IMR-90 (cell line): ENCODE data around the gene RBM8A. TPM values are rescaled to one million over a fixed set of nuclear protein-coding genes. Genes with fewer than 3 reads are reported as not detected.

Experiments
- ATAC-seq: fragments of 200-7000 bp; cut with Tn5 transposase; 2 replicates; pipeline ENCODE4 v1.9.1; 2020; ENCODE audit warnings: low read depth, mild to moderate bottlenecking, moderate library complexity
- BruUV-seq: library from RNA; stranded (reverse); fragments of 400-500 nt; replicated peaks from 2 replicates; lab custom pipeline; 2021; lab: Mats Ljungman, UMichigan
- CTCF ChIA-PET: fragments of 300-600 bp; formaldehyde crosslinking; extraction: SDS; loops from one replicate; lab custom pipeline; 2021; ENCODE audit warnings: antibody characterized with exemption; lab: Yijun Ruan, JAX
- POLR2A ChIA-PET: fragments of 300-600 bp; sonication (Branson Sonifier 250); formaldehyde crosslinking; loops from one replicate; lab custom pipeline; 2022; ENCODE audit warnings: antibody characterized with exemption; ENCODE audit not compliant: unreplicated experiment; lab: Charles Lee
- DNase-seq: peaks from one replicate; pipeline ENCODE4 v3.0.0; 2013
- H2AFZ ChIP-seq: replicated peaks from 2 replicates; pipeline ENCODE3; 2013; ENCODE audit warnings: low read length, mild to moderate bottlenecking; ENCODE audit not compliant: poor library complexity
- H2AK5ac ChIP-seq: 2 replicates; pipeline ENCODE4 v1.6.1; 2013; ENCODE audit warnings: low read depth, low read length, inconsistent platforms
- H2AK9ac ChIP-seq: replicated peaks from 2 replicates; pipeline ENCODE3; 2013; ENCODE audit warnings: mild to moderate bottlenecking, low read depth, low read length, moderate library complexity; ENCODE audit not compliant: poor library complexity
- H2BK120ac ChIP-seq: 2 replicates; pipeline ENCODE4 v1.6.1; 2013; ENCODE audit warnings: low read depth, low read length, inconsistent platforms
- H2BK15ac ChIP-seq: 3 replicates; pipeline ENCODE4 v1.6.1; 2013; ENCODE audit warnings: low read depth, low read length, inconsistent platforms
- H2BK20ac ChIP-seq: 2 replicates; pipeline ENCODE4 v1.6.1; 2013; ENCODE audit warnings: low read depth, mild to moderate bottlenecking, inconsistent platforms, low read length, moderate library complexity
- H2BK5ac ChIP-seq: 2 replicates; pipeline ENCODE4 v1.6.1; 2013; ENCODE audit warnings: mild to moderate bottlenecking, low read depth, low read length, inconsistent platforms; ENCODE audit not compliant: poor library complexity, severe bottlenecking
- H3K14ac ChIP-seq: replicated peaks from 2 replicates; pipeline ENCODE4 v1.6.1; 2013; ENCODE audit warnings: low read depth, low read length, inconsistent platforms
- H3K18ac ChIP-seq: 2 replicates; pipeline ENCODE4 v1.6.1; 2013; ENCODE audit warnings: low read depth, low read length, control low read depth
- H3K23ac ChIP-seq: 2 replicates; pipeline ENCODE4 v1.6.1; 2013; ENCODE audit warnings: low read depth, low read length, inconsistent platforms
- H3K27ac ChIP-seq: 2 replicates; pipeline ENCODE4 v1.5.1; 2013; ENCODE audit warnings: mild to moderate bottlenecking, control low read depth, low read length; ENCODE audit not compliant: insufficient read depth
- H3K27me3 ChIP-seq: 2 replicates; pipeline ENCODE4 v1.6.1; 2013; ENCODE audit warnings: low read length; ENCODE audit not compliant: control insufficient read depth, insufficient read depth
- H3K36me3 ChIP-seq: 2 replicates; pipeline ENCODE4 v1.6.1; 2013; ENCODE audit warnings: low read length, mixed read lengths; ENCODE audit not compliant: control insufficient read depth, insufficient read depth
- H3K4ac ChIP-seq: 2 replicates; pipeline ENCODE4 v1.6.1; 2013; ENCODE audit warnings: low read depth, low read length, inconsistent platforms
- H3K4me1 ChIP-seq: 2 replicates; pipeline ENCODE4 v1.6.1; 2013; ENCODE audit warnings: low read length, mixed read lengths; ENCODE audit not compliant: control insufficient read depth, insufficient read depth
- H3K4me2 ChIP-seq: 2 replicates; pipeline ENCODE4 v1.6.1; 2013; ENCODE audit warnings: low read depth, mild to moderate bottlenecking, control low read depth, low read length, moderate library complexity
- H3K4me3 ChIP-seq: 2 replicates; pipeline ENCODE4 v1.5.1; 2013; ENCODE audit warnings: low read depth, mild to moderate bottlenecking, control low read depth, low read length, moderate library complexity; ENCODE audit not compliant: insufficient read depth
- H3K56ac ChIP-seq: 2 replicates; pipeline ENCODE4 v1.6.1; 2013; ENCODE audit warnings: low read length, inconsistent platforms; ENCODE audit not compliant: insufficient read depth; ENCODE audit errors: extremely low read depth
- H3K79me1 ChIP-seq, 2 experiments: 2 replicates each; pipeline ENCODE4 v1.6.1; 2013; ENCODE audit warnings: low read length in 2 of 2, inconsistent platforms in 1 of 2, low read depth in 1 of 2
- H3K9ac ChIP-seq: 2 replicates; pipeline ENCODE4 v1.6.1; 2013; ENCODE audit warnings: low read depth, low read length, control low read depth
- H3K9me1 ChIP-seq: 2 replicates; pipeline ENCODE4 v1.6.1; 2013; ENCODE audit warnings: low read length, inconsistent platforms; ENCODE audit not compliant: insufficient read depth
- H3K9me3 ChIP-seq: 2 replicates; pipeline ENCODE4 v1.6.1; 2013; ENCODE audit warnings: low read length; ENCODE audit not compliant: control insufficient read depth, insufficient read depth
- H4K20me1 ChIP-seq: 2 replicates; pipeline ENCODE4 v1.6.1; 2013; ENCODE audit warnings: low read length, inconsistent platforms; ENCODE audit not compliant: insufficient read depth
- H4K5ac ChIP-seq: 2 replicates; pipeline ENCODE4 v1.6.1; 2013; ENCODE audit warnings: mild to moderate bottlenecking, low read depth, low read length, control low read depth
- H4K8ac ChIP-seq, 2 experiments: 2 replicates each; pipeline ENCODE4 v1.6.1; 2013; ENCODE audit warnings: low read depth in 2 of 2, low read length in 2 of 2, control low read depth in 1 of 2, inconsistent platforms in 1 of 2
- H4K91ac ChIP-seq: 2 replicates; pipeline ENCODE4 v1.6.1; 2013; ENCODE audit warnings: low read depth, low read length, inconsistent platforms; ENCODE audit not compliant: insufficient read depth
- BHLHE40 ChIP-seq: fragments of 150-350 bp; IDR thresholded peaks from 2 replicates; pipeline ENCODE4 v1.6.1; 2016; ENCODE audit warnings: mild to moderate bottlenecking, low read depth, low read length
- CEBPB ChIP-seq: IDR thresholded peaks from 2 replicates; pipeline ENCODE4 v1.6.1; 2012; ENCODE audit warnings: low read depth, low read length, improper control_type of control experiment
- CHD1 ChIP-seq: IDR thresholded peaks from 2 replicates; pipeline ENCODE4 v1.6.1; 2012; ENCODE audit warnings: low read depth, low read length, improper control_type of control experiment
- FOS ChIP-seq: fragments of 150-350 bp; IDR thresholded peaks from 2 replicates; pipeline ENCODE4 v1.6.1; 2016; ENCODE audit warnings: low read depth, low read length
- MAFK ChIP-seq: IDR thresholded peaks from 2 replicates; pipeline ENCODE4 v1.6.1; 2012; ENCODE audit warnings: low read depth, low read length, improper control_type of control experiment
- MAZ ChIP-seq: IDR thresholded peaks from 2 replicates; pipeline ENCODE4 v1.6.1; 2012; ENCODE audit warnings: low read depth, mild to moderate bottlenecking, low read length, improper control_type of control experiment, moderate library complexity, borderline replicate concordance
- MXI1 ChIP-seq: IDR thresholded peaks from 2 replicates; pipeline ENCODE4 v1.6.1; 2012; ENCODE audit warnings: low read depth, mild to moderate bottlenecking, low read length, moderate library complexity, borderline replicate concordance
- NFE2L2 ChIP-seq: fragments of 150-350 bp; IDR thresholded peaks from 2 replicates; pipeline ENCODE4 v1.6.1; 2016; ENCODE audit warnings: low read depth, mild to moderate bottlenecking, low read length
- POLR2A ChIP-seq: IDR thresholded peaks from 2 replicates; pipeline ENCODE4 v1.6.1; 2012; ENCODE audit warnings: mild to moderate bottlenecking, low read depth, low read length
- RAD21 ChIP-seq: IDR thresholded peaks from 2 replicates; pipeline ENCODE4 v1.6.1; 2012; ENCODE audit warnings: low read length, improper control_type of control experiment
- RCOR1 ChIP-seq: IDR thresholded peaks from 2 replicates; pipeline ENCODE4 v1.6.1; 2012; ENCODE audit warnings: mild to moderate bottlenecking, low read length, improper control_type of control experiment; ENCODE audit not compliant: insufficient replicate concordance
- RFX5 ChIP-seq: IDR thresholded peaks from 2 replicates; pipeline ENCODE4 v1.8.0; 2012; ENCODE audit warnings: low read depth, mild to moderate bottlenecking, low read length, moderate library complexity
- SMC3 ChIP-seq: fragments of 150-350 bp; IDR thresholded peaks from 2 replicates; pipeline ENCODE4 v1.6.1; 2016; ENCODE audit warnings: low read depth, mild to moderate bottlenecking, antibody characterized with exemption, low read length, moderate library complexity
- dilution Hi-C: fragments of 300-500 bp; cut with HindIII; formaldehyde crosslinking; loops from one replicate; pipeline ENCODE4 v1.14.3; 2018; ENCODE audit warnings: low sequenced_read_pairs; ENCODE audit not compliant: unreplicated experiment
- in situ Hi-C: fragments of 300-500 bp; cut with MboI; formaldehyde crosslinking; loops from 3 replicates; pipeline ENCODE4 v1.14.3; 2019; ENCODE audit warnings: low sequenced_read_pairs, inconsistent platforms, mixed read lengths
- intact Hi-C: fragments of 100-400 bp; cut with micrococcal nuclease; formaldehyde crosslinking; loops from 2 replicates; pipeline ENCODE4 v1.10.0; 2022
- polyA plus RNA-seq, 3 experiments: library from polyadenylated mRNA; depleted of rRNA; stranded (reverse); fragments of >200 nt; gene quantifications; 2 replicates each; pipeline ENCODE4 v1.2.3, GENCODE V29; 2012; ENCODE audit warnings: low replicate concordance in 1 of 3
- total RNA-seq: library from RNA; depleted of rRNA; stranded (reverse); fragments of >200 nt; gene quantifications from 2 replicates; pipeline ENCODE4 v1.2.3, GENCODE V29; 2012
- TF ChIP-seq, protein P1 (sequence below): conservative IDR thresholded peaks from 2 replicates; pipeline ENCODE4 v1.5.1; 2012; ENCODE audit warnings: mild to moderate bottlenecking, low read depth, low read length, improper control_type of control experiment
- TF ChIP-seq, protein P2 (sequence below): fragments of 150-350 bp; IDR thresholded peaks from 2 replicates; pipeline ENCODE4 v1.6.1; 2017; ENCODE audit warnings: mild to moderate bottlenecking, antibody characterized with exemption, low read length, low read depth
- TF ChIP-seq, protein P3 (sequence below): fragments of 150-350 bp; IDR thresholded peaks from 2 replicates; pipeline ENCODE4 v1.6.1; 2016; ENCODE audit warnings: low read depth, mild to moderate bottlenecking, low read length, moderate library complexity, borderline replicate concordance

The RBM8A gene
- total and polyA plus RNA-seq, 2 of the 4 experiments (the other 2 are of a cell fraction): 94.1 to 251 TPM

DNA sequence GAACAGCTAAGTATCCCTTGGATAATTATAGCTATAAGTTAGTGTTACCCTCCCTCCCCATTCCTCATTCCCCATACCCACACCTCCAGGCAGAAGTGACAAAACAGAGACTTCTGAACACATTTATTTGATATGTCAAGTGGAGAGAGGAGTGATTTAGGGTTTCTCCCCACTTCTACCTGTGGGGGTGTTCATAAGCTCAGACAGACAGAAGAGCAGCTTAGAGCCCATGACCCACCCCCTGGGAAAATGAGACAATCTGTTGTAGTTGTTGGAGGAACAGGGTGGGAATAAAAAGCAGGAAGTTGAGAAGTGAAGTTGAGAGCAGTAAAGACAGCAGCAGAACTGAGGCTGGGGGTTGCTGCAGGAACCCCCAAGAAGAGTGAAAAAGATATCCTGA is 32.0 kb upstream of the RBM8A start:
- H3K79me1 ChIP-seq: peaks cover 21 to 66% of the 10 kb centered on the region in 2 experiments
- no peak overlapping the region for H3K56ac ChIP-seq
- H4K5ac ChIP-seq: no peak overlapping the region
- H3K9me1 ChIP-seq: peaks cover 22% of the 10 kb centered on the region
- no peak overlapping the region for H3K14ac ChIP-seq
- no peak overlapping the region for H3K4me3 ChIP-seq
- H3K9me3 ChIP-seq: no peaks in the 10 kb centered on the region
- no peak overlapping the region for H2BK120ac ChIP-seq
- no peaks in the 10 kb centered on the region for H3K36me3 ChIP-seq
- no peak overlapping the region for H3K18ac ChIP-seq
- no peak overlapping the region for H2AFZ ChIP-seq
- H3K4me2 ChIP-seq: no peak overlapping the region
- no peak overlapping the region for H2BK20ac ChIP-seq
- H2BK5ac ChIP-seq: no peak overlapping the region
- no TSS peak for BruUV-seq
- H3K23ac ChIP-seq: no peak overlapping the region
- ChIA-PET POLR2A (no interaction called here), CTCF (no interaction called here)
- peaks cover 30% of the 10 kb centered on the region for H3K4me1 ChIP-seq
- in situ Hi-C loops (no loop called here), dilution Hi-C loops (no loop called here), intact Hi-C loops (loop anchor here (5.0 to 10.0 kb wide), 2 partner anchors 65 to 102 kb away; partner anchors contain the start of gene PIAS3)
- H2AK9ac ChIP-seq: no peak overlapping the region
- no peak overlapping the region for H2BK15ac ChIP-seq
- H3K4ac ChIP-seq: no peak overlapping the region
- H4K20me1 ChIP-seq: peaks cover 15% of the 10 kb centered on the region; the same call in 1 of the 2 replicates
- no peak overlapping the region for H3K9ac ChIP-seq
- no peak for DNase-seq
- H3K27me3 ChIP-seq: no peaks in the 10 kb centered on the region
- H4K91ac ChIP-seq: no peak overlapping the region
- H4K8ac ChIP-seq: no peak overlapping the region
- ATAC-seq: no peak
- 0 out of 2 replicates have a peak overlapping the region, but pooled peaks have one; percentile 9 for H2AK5ac ChIP-seq
- H3K27ac ChIP-seq: no peak overlapping the region
- TF ChIP-seq RFX5: no peak
- TF ChIP-seq, protein P1, sequence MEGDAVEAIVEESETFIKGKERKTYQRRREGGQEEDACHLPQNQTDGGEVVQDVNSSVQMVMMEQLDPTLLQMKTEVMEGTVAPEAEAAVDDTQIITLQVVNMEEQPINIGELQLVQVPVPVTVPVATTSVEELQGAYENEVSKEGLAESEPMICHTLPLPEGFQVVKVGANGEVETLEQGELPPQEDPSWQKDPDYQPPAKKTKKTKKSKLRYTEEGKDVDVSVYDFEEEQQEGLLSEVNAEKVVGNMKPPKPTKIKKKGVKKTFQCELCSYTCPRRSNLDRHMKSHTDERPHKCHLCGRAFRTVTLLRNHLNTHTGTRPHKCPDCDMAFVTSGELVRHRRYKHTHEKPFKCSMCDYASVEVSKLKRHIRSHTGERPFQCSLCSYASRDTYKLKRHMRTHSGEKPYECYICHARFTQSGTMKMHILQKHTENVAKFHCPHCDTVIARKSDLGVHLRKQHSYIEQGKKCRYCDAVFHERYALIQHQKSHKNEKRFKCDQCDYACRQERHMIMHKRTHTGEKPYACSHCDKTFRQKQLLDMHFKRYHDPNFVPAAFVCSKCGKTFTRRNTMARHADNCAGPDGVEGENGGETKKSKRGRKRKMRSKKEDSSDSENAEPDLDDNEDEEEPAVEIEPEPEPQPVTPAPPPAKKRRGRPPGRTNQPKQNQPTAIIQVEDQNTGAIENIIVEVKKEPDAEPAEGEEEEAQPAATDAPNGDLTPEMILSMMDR: no peak
- TF ChIP-seq MAFK: no peak
- TF ChIP-seq MAZ: no peak
- TF ChIP-seq FOS: no peak
- no peak for TF ChIP-seq BHLHE40
- no peak for TF ChIP-seq POLR2A
- TF ChIP-seq, protein P2, sequence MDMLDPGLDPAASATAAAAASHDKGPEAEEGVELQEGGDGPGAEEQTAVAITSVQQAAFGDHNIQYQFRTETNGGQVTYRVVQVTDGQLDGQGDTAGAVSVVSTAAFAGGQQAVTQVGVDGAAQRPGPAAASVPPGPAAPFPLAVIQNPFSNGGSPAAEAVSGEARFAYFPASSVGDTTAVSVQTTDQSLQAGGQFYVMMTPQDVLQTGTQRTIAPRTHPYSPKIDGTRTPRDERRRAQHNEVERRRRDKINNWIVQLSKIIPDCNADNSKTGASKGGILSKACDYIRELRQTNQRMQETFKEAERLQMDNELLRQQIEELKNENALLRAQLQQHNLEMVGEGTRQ: no peak
- TF ChIP-seq RAD21: no peak
- no peak for TF ChIP-seq MXI1
- TF ChIP-seq SMC3: no peak
- TF ChIP-seq NFE2L2: no peak
- TF ChIP-seq CEBPB: no peak
- TF ChIP-seq CHD1: no peak
- TF ChIP-seq, protein P3, sequence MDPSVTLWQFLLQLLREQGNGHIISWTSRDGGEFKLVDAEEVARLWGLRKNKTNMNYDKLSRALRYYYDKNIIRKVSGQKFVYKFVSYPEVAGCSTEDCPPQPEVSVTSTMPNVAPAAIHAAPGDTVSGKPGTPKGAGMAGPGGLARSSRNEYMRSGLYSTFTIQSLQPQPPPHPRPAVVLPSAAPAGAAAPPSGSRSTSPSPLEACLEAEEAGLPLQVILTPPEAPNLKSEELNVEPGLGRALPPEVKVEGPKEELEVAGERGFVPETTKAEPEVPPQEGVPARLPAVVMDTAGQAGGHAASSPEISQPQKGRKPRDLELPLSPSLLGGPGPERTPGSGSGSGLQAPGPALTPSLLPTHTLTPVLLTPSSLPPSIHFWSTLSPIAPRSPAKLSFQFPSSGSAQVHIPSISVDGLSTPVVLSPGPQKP: no peak
- no peak for TF ChIP-seq RCOR1
